AML-193 (cell line): ENCODE data around the gene TMC6.
"Not testable (repeated sequence)": the region's sequence is repeated elsewhere in the genome, so short reads cannot be mapped to it uniquely, and the experiment has no call there.

Experiments
- DNase-seq, 2 experiments: peaks; one replicate each; lab custom pipeline; 2025; lab: John Stamatoyannopoulos, UW

TMC6 gene

DNA sequence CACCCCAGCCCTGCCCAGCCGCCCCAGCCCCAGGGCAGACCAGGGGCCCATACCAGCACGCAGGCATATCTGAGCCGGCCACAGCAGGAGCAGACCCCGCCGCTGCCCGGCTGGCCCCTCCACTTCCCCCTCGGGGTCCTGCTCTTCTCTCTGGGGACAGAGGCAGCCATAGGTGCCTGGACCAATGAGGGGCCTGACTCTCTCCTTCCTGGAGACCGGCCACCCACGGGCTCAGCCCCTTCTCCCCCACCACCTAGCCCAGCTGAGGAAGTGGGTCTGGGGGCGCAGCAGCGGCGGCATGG, 3.8 kb downstream of the TMC6 start:
- no peak for DNase-seq

- DNase-seq = peak; percentile 86 to 96
These were observed 4.3 kb downstream of the TMC6 start for GRCh38 chr17:78124081-78124835.

DNA sequence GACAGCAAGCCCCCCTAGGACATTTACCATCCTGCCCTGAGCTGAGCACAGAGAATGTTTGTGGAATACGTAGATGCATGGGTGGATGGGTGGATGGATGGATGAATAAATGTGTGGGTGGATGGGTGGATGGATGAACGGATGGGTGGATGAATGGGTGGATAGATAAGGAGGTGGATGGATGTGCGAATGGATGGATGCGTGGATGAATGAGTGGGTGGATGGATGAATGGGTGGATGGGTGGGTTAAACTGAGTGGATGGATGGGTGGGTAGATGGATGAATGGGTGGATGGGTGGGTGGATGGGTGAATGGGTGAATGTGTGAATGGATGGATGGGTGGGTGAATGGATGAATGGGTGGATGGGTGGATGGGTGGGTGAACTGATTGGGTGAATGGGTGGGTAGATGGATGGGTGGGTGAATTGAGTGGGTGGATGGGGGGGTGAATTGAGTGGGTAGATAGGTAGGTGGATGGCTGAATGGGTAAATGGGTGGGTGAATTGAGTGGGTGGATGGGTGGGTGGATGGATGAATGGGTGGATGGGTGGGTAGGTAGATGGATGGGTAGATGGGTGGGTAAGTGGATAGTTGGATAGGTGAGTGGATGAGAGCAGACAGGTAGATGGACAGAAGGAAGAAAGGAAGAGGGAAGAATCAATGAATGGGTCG, 5.2 kb downstream of the TMC6 start:
- no peak for DNase-seq

GRCh38 chr17:78122931-78123249, 5.7 kb downstream of the TMC6 start:
- no peak for DNase-seq

DNA sequence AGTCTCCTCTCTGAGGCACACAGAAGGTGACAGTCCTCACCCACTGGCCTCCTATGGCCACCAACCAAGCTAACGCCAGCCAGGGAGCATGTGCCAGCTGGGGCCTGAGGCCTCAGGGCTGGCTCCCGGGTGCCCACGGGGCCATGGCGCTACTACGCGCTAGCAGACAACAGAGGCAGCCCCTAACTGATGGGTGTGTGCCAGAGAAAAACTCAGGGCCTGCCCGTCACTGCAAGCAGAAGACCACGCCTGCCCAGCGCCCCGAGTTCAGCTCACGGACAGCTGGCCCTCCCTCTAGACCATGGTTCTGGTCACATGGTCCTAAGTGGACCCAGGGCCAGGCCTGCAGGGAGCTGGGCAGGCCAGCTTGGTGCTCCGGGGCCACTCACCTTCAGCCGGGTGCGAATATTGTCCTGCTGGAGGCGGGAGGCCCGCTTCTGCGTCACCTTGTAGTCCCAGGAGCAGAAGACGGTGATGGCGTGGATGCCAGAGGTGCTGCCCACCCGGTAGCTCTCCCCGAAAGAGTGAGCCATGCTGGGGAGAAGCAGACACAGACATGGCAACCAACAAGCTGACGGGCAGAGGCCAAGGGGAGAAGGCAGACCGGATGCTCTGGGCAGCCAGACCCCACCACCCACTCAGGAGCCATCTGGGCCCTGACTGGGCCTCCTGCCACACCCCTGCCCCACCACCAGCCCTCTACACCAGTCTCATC, 6.2 kb downstream of the TMC6 start:
- DNase-seq = no peak

- no peak for DNase-seq
These were observed 6.7 kb downstream of the TMC6 start for GRCh38 chr17:78121801-78122215.

DNA sequence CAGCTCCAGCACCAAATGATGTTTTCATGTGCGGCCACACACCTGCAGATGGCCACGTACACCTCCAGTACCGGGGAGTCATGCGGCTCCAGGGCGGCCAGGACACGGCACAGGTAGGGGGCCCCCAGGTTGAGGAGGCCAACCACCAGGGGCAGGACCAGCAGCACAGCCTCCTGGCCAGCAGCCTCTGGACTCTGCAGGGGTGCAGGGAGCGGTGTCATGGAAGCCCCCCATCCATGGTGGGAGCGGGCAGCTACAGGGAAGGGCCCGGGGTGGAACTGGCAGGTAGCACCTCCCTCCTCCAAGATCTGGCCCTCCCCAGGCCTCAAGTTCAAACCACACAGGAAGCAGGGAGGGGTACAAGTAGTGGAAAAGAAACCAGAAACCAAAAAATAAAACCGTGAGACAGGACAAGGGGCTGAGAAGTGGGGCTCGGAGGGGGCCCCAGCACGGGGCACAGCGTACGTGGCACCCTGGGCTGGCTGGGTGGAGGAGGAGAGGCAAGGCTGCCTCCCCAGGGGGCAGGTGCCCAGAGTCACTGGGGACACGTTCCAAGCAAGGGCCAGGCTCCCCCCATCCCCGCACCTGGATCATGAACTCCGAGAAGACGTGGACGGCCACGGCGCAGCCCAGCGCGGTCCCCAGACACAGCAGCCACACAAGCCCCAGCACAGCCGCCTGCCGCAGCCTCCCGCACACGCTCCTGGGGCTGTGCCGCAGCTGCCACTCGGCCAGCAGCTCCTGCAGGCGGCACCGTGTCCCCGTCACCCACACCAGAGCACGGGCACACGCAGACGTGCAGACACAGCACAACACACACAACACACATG, 7.4 kb downstream of the TMC6 start:
- no peak for DNase-seq

DNA sequence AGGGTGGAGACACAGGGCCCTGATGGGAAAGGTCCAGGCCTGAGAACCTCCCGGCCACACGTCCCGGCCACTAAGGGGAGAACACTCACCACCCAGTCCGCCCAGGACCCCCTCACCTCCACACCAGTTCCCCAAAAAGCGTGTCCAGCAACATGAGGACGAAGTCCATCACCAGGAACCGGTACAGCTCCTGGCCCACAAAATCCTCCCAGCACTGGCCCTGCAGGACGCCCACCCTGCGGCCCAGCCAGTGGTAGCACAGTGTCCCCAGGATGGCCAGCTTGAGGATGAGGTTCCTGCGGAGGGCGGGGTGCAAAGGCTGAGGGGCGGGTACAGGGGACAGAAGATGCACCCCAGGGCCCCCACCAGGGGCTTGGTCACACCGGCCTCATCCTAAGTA, 8.0 kb downstream of the TMC6 start:
- no peak for DNase-seq

DNA sequence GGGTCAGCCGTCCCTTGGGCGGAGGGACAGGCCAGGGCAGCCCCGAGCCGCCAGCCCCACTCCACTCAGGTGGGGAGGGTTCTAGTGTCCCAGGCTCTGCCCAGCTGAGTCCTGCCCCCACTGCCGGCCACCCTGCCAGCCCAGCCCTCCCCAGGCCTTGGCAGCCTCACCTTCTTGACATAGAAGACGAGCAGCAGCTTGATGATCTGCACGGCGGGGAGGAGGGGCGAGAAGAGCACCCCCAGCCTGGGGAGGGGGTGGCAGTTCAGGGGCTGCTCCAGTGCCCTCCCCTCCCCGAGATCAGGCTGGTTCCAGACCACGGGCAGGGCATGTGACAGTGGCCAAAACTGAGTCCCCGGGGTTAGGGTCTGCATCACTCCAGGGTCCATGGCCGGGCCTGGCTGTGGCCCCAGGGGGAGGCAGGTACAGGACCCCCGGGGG, 9.7 kb downstream of the TMC6 start:
- no peak for DNase-seq

GRCh38 chr17:78117027-78117981, 11.3 kb downstream of the TMC6 start:
- no peak for DNase-seq

- no peak for DNase-seq
These were observed 12.1 kb downstream of the TMC6 start for GRCh38 chr17:78116411-78116810.

DNA sequence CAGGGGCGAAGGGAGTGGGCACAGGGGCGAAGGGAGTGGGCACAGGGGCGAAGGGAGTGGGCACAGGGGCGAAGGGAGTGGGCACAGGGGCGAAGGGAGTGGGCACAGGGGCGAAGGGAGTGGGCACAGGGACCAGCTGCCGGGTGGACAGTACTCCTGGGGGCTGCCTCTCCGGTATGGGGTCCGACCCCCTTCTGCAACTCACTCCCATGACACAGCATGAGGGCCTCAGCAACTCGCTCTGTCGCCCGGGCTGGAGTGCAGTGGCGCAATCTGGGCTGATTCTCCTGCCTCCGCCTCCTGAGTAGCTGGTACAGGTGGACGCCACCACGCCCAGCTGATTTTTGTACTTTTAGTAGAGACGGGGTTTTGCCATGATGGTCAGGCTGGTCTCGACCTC, 12.8 kb downstream of the TMC6 start:
- not testable (repeated sequence) for DNase-seq

DNA sequence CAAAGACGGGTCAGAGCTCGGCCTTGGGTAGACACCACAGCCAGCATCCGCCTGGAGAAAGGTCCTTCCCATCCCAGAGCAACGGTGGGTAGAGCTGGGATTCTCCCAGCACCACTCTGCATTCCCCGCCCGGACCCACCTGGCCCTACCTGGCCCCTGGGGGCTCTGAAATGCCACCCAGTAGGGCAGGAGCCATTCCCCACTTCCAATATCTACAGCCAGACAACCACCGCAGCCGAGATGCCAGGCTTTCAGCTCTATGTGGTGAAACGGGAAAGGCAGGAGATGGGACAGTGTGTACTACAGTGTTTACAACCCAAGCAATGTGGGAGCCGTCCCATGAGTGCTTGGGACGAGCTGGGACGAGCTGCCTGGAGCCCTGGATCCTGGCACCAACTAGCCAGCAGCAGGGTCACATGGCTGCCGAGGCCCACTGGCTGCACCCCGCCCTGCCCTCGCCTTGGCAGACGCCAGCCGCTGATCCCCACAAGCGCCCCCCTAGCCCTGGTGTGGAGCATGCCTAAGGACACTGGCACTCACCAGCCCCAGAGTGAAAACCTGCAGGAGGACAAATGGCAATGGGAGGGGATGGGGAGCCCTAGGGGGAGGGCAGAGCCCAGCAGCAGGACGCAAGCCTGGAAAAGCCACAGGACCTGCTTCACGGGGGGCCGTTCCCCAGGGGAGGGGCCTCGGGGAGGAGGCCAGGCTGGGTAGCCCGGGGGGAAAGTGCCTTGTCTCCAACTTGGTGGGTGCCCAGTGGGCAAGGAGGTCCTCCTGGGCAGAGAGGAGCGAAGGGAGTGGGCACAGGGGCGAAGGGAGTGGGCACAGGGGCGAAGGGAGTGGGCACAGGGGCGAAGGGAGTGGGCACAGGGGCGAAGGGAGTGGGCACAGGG, 13.5 kb downstream of the TMC6 start:
- no peak for DNase-seq

DNA sequence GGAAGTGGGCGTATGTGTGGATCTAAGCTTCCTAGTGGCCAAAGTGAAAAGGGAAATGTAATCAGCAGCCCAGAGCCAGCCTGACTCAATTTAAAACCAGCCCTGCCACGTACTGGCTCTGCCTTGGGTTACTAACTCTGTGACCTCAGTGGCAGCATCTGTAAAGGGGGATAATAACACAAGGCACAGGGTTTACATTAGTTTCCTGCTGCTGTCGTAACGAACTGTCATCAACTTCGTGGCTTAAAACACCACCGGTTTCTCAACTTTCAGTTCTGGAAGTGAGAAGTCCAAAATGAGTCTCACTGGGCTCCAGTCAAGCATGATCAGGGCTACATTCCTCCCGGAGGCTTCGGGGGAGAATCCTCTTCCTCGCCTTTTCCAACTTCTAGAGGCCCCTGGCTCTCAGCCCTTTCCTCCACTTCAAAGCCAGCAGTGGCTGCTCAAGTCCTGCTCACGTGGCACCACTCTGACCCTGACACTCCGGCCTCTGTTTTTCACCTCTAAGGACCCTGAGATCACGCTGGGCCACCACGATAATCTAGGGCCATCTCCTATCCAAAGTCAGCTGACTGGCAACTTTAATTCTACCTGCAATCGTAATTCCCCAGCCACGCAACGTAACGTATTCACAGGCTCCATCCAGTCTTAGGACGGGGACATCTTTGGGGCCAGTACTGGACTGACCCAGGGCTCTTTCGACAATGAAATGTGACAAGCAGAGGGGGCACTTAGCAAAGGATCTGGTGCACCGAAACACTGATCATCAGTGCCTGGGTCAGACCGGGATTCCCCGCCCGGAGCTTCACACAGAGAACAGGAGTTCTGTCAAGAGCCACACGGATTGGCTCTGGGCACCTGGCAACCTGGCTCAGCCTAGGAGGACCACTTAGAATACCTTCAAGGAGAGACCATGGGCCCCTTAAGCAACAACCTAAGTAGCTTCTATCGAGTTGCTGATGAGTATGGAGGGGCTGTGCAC, 14.5 kb downstream of the TMC6 start:
- peak in 1 of 2 experiments; percentile 26 for DNase-seq

DNA sequence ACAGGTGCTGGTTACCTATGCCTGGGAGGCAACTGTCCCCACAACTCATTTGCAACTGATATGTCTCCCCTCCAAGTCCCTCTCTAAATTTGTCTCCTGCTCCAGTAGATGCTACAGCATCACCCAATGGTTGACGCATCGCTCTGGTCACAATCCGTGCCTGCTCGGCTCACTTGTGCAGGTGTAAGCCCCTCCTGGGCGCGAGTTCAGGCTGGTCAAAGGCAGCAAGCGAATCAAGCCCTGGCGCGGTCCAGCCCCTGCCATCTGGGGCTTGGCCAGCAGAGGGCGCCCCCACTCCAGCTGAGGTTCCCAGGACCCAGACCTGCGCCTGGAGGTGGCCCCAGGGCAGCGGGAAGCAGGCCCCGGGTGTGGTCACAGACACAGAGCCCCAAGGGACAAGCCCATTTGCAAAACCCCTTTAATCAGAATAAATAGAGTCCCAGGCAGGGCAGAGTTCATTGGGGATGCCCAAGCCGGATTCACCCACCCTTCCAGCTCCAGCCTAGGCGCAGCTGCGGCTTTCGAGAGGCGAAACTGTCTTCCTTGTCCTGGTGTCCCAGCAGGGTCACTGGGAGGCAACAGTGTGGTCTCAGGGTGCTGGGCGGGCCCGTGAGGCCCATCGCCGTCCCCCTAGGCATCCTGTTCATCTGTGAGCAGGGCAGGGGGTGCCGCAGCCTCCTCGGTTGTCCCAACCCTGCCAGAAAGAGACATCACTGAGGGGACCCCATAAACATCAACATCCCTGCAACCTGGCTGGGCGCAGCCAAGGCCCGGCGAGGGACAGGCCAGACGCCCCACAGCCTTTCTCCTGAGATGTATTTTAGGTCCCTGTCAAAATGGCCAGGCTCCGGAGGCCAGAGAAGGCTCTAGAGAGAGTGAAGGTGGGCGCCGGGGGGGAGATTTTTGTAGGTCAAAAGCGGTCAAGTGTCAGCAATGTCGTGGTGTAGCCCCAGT, 15.8 kb downstream of the TMC6 start:
- peak; percentile 73 to 74 for DNase-seq

DNA sequence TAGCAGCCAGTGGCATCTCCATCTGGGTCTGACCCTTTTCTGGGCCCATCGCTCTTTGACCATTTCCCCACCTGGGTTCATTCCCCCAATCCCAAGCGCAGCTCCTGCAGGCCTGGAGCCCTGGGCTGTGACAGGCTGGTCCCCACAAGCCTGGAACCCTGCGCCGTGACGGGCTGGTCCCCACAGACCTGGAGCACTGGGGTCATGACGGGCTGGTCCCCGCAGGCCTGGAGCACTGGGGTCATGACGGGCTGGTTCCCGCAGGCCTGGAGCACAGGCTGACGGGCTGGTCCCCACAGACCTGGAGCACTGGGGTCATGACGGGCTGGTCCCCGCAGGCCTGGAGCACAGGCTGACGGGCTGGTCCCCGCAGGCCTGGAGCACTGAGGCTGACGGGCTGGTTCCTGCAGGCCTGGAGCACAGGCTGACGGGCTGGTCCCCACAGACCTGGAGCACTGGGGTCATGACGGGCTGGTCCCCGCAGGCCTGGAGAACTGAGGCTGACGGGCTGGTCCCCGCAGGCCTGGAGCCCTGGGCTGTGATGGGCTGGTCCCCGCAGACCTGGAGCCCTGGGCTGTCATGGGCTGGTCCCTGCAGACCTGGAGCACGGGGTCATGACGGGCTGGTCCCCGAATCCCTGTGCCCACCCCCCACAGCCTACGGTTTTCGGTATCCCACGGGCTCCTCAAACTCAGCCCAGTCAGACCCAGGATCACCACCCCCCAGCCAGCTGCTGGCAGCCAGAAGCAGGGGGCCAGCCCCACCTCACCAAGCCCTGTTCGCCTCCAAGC, 16.6 kb downstream of the TMC6 start:
- no peak for DNase-seq
